H1 (cell line): ENCODE results near the gene MTURN. TPM values are rescaled to one million over a fixed set of nuclear protein-coding genes. Genes with fewer than 3 reads are reported as not detected.

Experiments
- CTCF ChIA-PET: fragments of 300-600 bp; sonication (Branson Sonifier 250); formaldehyde crosslinking; loops from one replicate; lab custom pipeline; 2021; ENCODE audit not compliant: partially characterized antibody; lab: Charles Lee
- POLR2A ChIA-PET: fragments of 300-600 bp; sonication (Branson Sonifier 250); formaldehyde crosslinking; loops from one replicate; lab custom pipeline; 2021; ENCODE audit warnings: inconsistent platforms; ENCODE audit not compliant: partially characterized antibody; lab: Charles Lee
- DNase-seq, 2 experiments: peaks; one replicate each; pipeline versions ENCODE4 v3.0.0 to v3.0.0-alpha.2; 2010 to 2022; ENCODE audit warnings: low spot score in 2 of 2, low read depth in 1 of 2, mixed read lengths in 1 of 2
- FAIRE-seq: peaks from 2 replicates; lab custom pipeline; 2011; peaks lifted over from hg19 to GRCh38; lab: Jason Lieb, UNC
- H2AFZ ChIP-seq: 2 replicates; pipeline ENCODE4 v1.8.1; 2012; ENCODE audit warnings: low read length, inconsistent platforms
- H2AK5ac ChIP-seq: 2 replicates; pipeline ENCODE4 v1.6.1; 2013; ENCODE audit warnings: low read depth, low read length
- H2BK120ac ChIP-seq: replicated peaks from 2 replicates; pipeline ENCODE3; 2013; ENCODE audit warnings: low read depth, low read length, inconsistent platforms
- H2BK12ac ChIP-seq: 2 replicates; pipeline ENCODE4 v1.6.1; 2013; ENCODE audit warnings: low read depth, low read length
- H2BK15ac ChIP-seq: 2 replicates; pipeline ENCODE4 v1.6.1; 2013; ENCODE audit warnings: low read length
- H2BK20ac ChIP-seq: 2 replicates; pipeline ENCODE4 v1.6.1; 2013; ENCODE audit warnings: low read length
- H2BK5ac ChIP-seq: 2 replicates; pipeline ENCODE4 v1.6.1; 2013; ENCODE audit warnings: low read depth, low read length
- H3K14ac ChIP-seq: 2 replicates; pipeline ENCODE4 v1.6.1; 2013; ENCODE audit warnings: inconsistent platforms; ENCODE audit not compliant: insufficient read length
- H3K18ac ChIP-seq: 2 replicates; pipeline ENCODE4 v1.6.1; 2013; ENCODE audit warnings: low read length; ENCODE audit errors: extremely low read depth
- H3K23ac ChIP-seq: 2 replicates; pipeline ENCODE4 v1.6.1; 2013; ENCODE audit warnings: inconsistent platforms; ENCODE audit not compliant: insufficient read length
- H3K23me2 ChIP-seq: 2 replicates; pipeline ENCODE4 v1.6.1; 2013; ENCODE audit warnings: low read depth, low read length
- H3K27ac ChIP-seq: 2 replicates; pipeline ENCODE4 v1.6.1; 2011; ENCODE audit warnings: low read depth, low read length, inconsistent platforms
- H3K27me3 ChIP-seq, 4 experiments: replicated peaks in 1 of 4; 1 replicate in 1 of 4; 2 replicates in 3 of 4; pipeline versions ENCODE4 v1.6.1 to v1.8.1; 2011 to 2013; ENCODE audit warnings: low read length in 3 of 4, mild to moderate bottlenecking in 3 of 4, inconsistent platforms in 2 of 4, mixed read lengths in 2 of 4, moderate library complexity in 1 of 4; ENCODE audit not compliant: control insufficient read depth in 3 of 4, insufficient read depth in 3 of 4; ENCODE audit errors: extremely low read depth in 1 of 4
- H3K36me3 ChIP-seq, 4 experiments: 2 replicates each; pipeline versions ENCODE4 v1.6.1 to v1.8.1; 2011 to 2013; ENCODE audit warnings: mild to moderate bottlenecking in 4 of 4, low read length in 3 of 4, moderate library complexity in 2 of 4, control low read depth in 1 of 4, inconsistent platforms in 1 of 4; ENCODE audit not compliant: insufficient read depth in 4 of 4, control insufficient read depth in 2 of 4
- H3K4ac ChIP-seq: replicated peaks from 2 replicates; pipeline ENCODE3; 2013; ENCODE audit warnings: low read length, low read depth, mixed read lengths, inconsistent platforms; ENCODE audit not compliant: insufficient read length
- H3K4me1 ChIP-seq, 4 experiments: replicated peaks in 1 of 4; 1 replicate in 1 of 4; 2 replicates in 3 of 4; pipeline versions ENCODE4 v1.6.1 to v1.8.1; 2011 to 2013; ENCODE audit warnings: low read length in 3 of 4, inconsistent platforms in 2 of 4, mixed read lengths in 1 of 4; ENCODE audit not compliant: insufficient read depth in 4 of 4, control insufficient read depth in 3 of 4
- H3K4me2 ChIP-seq, 2 experiments: 2 replicates each; pipeline versions ENCODE4 v1.6.1 to v1.8.1; 2011 to 2013; ENCODE audit warnings: low read depth in 2 of 2, low read length in 2 of 2, control low read depth in 1 of 2, inconsistent platforms in 1 of 2, mild to moderate bottlenecking in 1 of 2; ENCODE audit not compliant: insufficient read depth in 1 of 2
- H3K4me3 ChIP-seq, 4 experiments: fragments of 200-600, 300-600 bp in 1 of 4; sonication (generic), shearing (Covaris generic), sonication (Bioruptor Twin) in 1 of 4; 2 replicates each; pipeline versions ENCODE4 v1.5.1 to v1.8.1; 2011 to 2016; ENCODE audit warnings: low read length in 4 of 4, low read depth in 3 of 4, control low read depth in 2 of 4, inconsistent platforms in 2 of 4, mild to moderate bottlenecking in 2 of 4, mixed read lengths in 1 of 4, moderate library complexity in 1 of 4; ENCODE audit not compliant: insufficient read depth in 2 of 4; ENCODE audit errors: extremely low read depth in 1 of 4
- H3K56ac ChIP-seq: replicated peaks from 2 replicates; pipeline ENCODE3; 2013; ENCODE audit warnings: low read depth, mild to moderate bottlenecking, mixed read lengths, low read length, inconsistent platforms; ENCODE audit not compliant: insufficient read length
- H3K79me1 ChIP-seq: 2 replicates; pipeline ENCODE4 v1.6.1; 2013; ENCODE audit warnings: low read depth, low read length, control low read depth
- H3K79me2 ChIP-seq, 2 experiments: 2 replicates each; pipeline versions ENCODE4 v1.6.1 to v1.8.1; 2012 to 2013; ENCODE audit warnings: low read length in 2 of 2, mild to moderate bottlenecking in 2 of 2, inconsistent platforms in 1 of 2; ENCODE audit not compliant: insufficient read depth in 2 of 2, control insufficient read depth in 1 of 2
- H3K9ac ChIP-seq, 4 experiments: replicated peaks in 1 of 4; 1 replicate in 1 of 4; 2 replicates in 3 of 4; pipeline versions ENCODE4 v1.6.1 to v1.8.1; 2011 to 2013; ENCODE audit warnings: low read depth in 3 of 4, low read length in 3 of 4, control low read depth in 2 of 4, mild to moderate bottlenecking in 2 of 4, moderate library complexity in 2 of 4, inconsistent platforms in 1 of 4; ENCODE audit errors: extremely low read depth in 1 of 4
- H3K9me3 ChIP-seq, 2 experiments: 2 replicates each; pipeline versions ENCODE4 v1.6.1 to v1.8.1; 2012 to 2013; ENCODE audit warnings: mild to moderate bottlenecking in 2 of 2, moderate library complexity in 2 of 2, control low read depth in 1 of 2, inconsistent platforms in 1 of 2, low read depth in 1 of 2, low read length in 1 of 2, mixed read lengths in 1 of 2; ENCODE audit not compliant: insufficient read depth in 2 of 2
- H4K20me1 ChIP-seq, 2 experiments: replicated peaks in 1 of 2; 2 replicates each; pipeline versions ENCODE3 to v1.8.1; 2011 to 2013; ENCODE audit warnings: inconsistent platforms in 2 of 2, low read length in 2 of 2, mild to moderate bottlenecking in 1 of 2; ENCODE audit not compliant: insufficient read depth in 2 of 2, control insufficient read depth in 1 of 2
- H4K5ac ChIP-seq: 2 replicates; pipeline ENCODE4 v1.6.1; 2013; ENCODE audit warnings: low read length, low read depth, mixed read lengths, inconsistent platforms; ENCODE audit not compliant: insufficient read length
- H4K8ac ChIP-seq: 2 replicates; pipeline ENCODE4 v1.8.0; 2013; ENCODE audit warnings: mild to moderate bottlenecking, moderate library complexity, low read length, inconsistent platforms; ENCODE audit not compliant: insufficient read depth; ENCODE audit errors: extremely low read depth
- H4K91ac ChIP-seq: replicated peaks from 2 replicates; pipeline ENCODE3; 2013; ENCODE audit warnings: low read length, mixed read lengths, inconsistent platforms; ENCODE audit not compliant: insufficient read length
- BCL11A ChIP-seq, 2 experiments: IDR thresholded peaks; one replicate each; pipeline ENCODE4 v1.6.1; 2011; ENCODE audit warnings: low read depth in 2 of 2, low read length in 2 of 2, mild to moderate bottlenecking in 2 of 2
- JUND ChIP-seq: IDR thresholded peaks from 2 replicates; pipeline ENCODE4 v1.6.1; 2011; ENCODE audit warnings: mild to moderate bottlenecking, improper control_type of control experiment, low read length
- MAFK ChIP-seq: IDR thresholded peaks from 2 replicates; pipeline ENCODE4 v1.6.1; 2012; ENCODE audit warnings: low read depth, mild to moderate bottlenecking, improper control_type of control experiment, low read length
- WGBS, 2 experiments: shearing (Covaris generic) in 1 of 2; methylation state at CpG; one replicate each; pipeline versions ENCODE4 v1.1.6 to v1.1.7; 2013 to 2015; ENCODE audit warnings: low lambda C conversion rate in 2 of 2, mixed read lengths in 2 of 2, inconsistent platforms in 1 of 2, low coverage in 1 of 2, missing lambda C conversion rate in 1 of 2; ENCODE audit not compliant: insufficient replicate concordance in 2 of 2, insufficient coverage in 1 of 2, insufficient read length in 1 of 2; ENCODE audit errors: extremely low coverage in 1 of 2, missing lambda C conversion rate in 1 of 2; 5-methylcytosine and 5-hydroxymethylcytosine counted together
- polyA plus RNA-seq, 7 experiments: library from polyadenylated mRNA; depleted of rRNA in 3 of 7; stranded (reverse) in 5 of 7; unstranded in 2 of 7; fragments of >200 nt in 5 of 7; fragments of 200-250 nt in 2 of 7; gene quantifications; 1 replicate in 5 of 7; 2 replicates in 1 of 7; 4 replicates in 1 of 7; pipeline versions ENCODE4 v1.2.1 to v1.2.3, GENCODE V29; 2011 to 2013; ENCODE audit warnings: missing spikeins in 2 of 7, mixed read lengths in 2 of 7
- total RNA-seq: library from RNA; stranded (reverse); fragmentation: NEBNext Ultra II Directional; extraction: Animal tissue kit (Norgen Biotek cat#: 25700); gene quantifications from 2 replicates; pipeline ENCODE4 v1.2.1, GENCODE V29; 2021
- TF ChIP-seq, protein P1 (sequence below), 3 experiments: IDR thresholded peaks; 1 replicate in 2 of 3; 2 replicates in 1 of 3; pipeline versions ENCODE4 v1.5.1 to v1.6.1; 2011; ENCODE audit warnings: low read length in 3 of 3, mild to moderate bottlenecking in 3 of 3, inconsistent platforms in 2 of 3, low read depth in 1 of 3, moderate library complexity in 1 of 3; ENCODE audit not compliant: insufficient read depth in 1 of 3; ENCODE audit errors: control extremely low read depth in 1 of 3

MTURN gene
- total and polyA plus RNA-seq, 2 of the 8 experiments (the other 6 are each of a cell fraction or from before 2014, with no cell fraction given): 2.6 to 5.8 TPM

- Histone ChIP-seq H2BK15ac (no peak overlapping the region), H3K18ac (no peak overlapping the region), H2BK120ac (no peak overlapping the region), H4K20me1 (no peaks in the 10 kb centered on the region), H4K5ac (no peak overlapping the region), H4K8ac (no peak overlapping the region), H3K27ac (no peak overlapping the region), H3K36me3 (no peaks in the 10 kb centered on the region), H3K79me2 (no peaks in the 10 kb centered on the region), H3K9ac (no peak overlapping the region), H3K56ac (no peak overlapping the region), H3K4me2 (no peak overlapping the region), H3K4me3 (no peak overlapping the region), H3K4ac (no peak overlapping the region), H3K14ac (no peak overlapping the region), H4K91ac (no peak overlapping the region), H2BK12ac (no peak overlapping the region), H2BK20ac (no peak overlapping the region), H3K23ac (no peak overlapping the region), H3K4me1 (peaks cover 0 to 4% (median 0%) of the 10 kb centered on the region in 4 experiments; a peak in 2 of 7 replicates), H3K9me3 (peaks cover 10 to 11% of the 10 kb centered on the region in 2 experiments), H3K23me2 (no peaks in the 10 kb centered on the region), H3K27me3 (no peaks in the 10 kb centered on the region), H3K79me1 (no peaks in the 10 kb centered on the region), H2BK5ac (no peak overlapping the region), H2AFZ (no peak overlapping the region), H2AK5ac (no peak overlapping the region)
- ChIA-PET POLR2A (no interaction called here), CTCF (interaction anchor here (0.6 to 4.4 kb wide), 12 partner anchors 11 to 381 kb away, joined by 3 to 22 read pairs (median 3); no protein-coding TSS in a partner anchor)
- DNase-seq (no peak), FAIRE-seq (no peak)
- 84% methylated on average over 2 of the region's 2 CpGs; no CpG with 5 or more reads in 1 of the 2 experiments for WGBS, 2 experiments
- TF ChIP-seq BCL11A (IDR thresholded peaks at IDR 0.05; ENCODE audit: low read depth in 2 of 2, low read length in 2 of 2) (no peak), JUND (no peak), MAFK (no peak)
- TF ChIP-seq, protein P1, sequence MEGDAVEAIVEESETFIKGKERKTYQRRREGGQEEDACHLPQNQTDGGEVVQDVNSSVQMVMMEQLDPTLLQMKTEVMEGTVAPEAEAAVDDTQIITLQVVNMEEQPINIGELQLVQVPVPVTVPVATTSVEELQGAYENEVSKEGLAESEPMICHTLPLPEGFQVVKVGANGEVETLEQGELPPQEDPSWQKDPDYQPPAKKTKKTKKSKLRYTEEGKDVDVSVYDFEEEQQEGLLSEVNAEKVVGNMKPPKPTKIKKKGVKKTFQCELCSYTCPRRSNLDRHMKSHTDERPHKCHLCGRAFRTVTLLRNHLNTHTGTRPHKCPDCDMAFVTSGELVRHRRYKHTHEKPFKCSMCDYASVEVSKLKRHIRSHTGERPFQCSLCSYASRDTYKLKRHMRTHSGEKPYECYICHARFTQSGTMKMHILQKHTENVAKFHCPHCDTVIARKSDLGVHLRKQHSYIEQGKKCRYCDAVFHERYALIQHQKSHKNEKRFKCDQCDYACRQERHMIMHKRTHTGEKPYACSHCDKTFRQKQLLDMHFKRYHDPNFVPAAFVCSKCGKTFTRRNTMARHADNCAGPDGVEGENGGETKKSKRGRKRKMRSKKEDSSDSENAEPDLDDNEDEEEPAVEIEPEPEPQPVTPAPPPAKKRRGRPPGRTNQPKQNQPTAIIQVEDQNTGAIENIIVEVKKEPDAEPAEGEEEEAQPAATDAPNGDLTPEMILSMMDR (IDR thresholded peaks at IDR 0.05; ENCODE audit: control extremely low read depth in 1 of 3, insufficient read depth in 1 of 3, low read depth in 1 of 3, low read length in 3 of 3): no peak
These were observed 48.0 kb downstream of the MTURN start for GRCh38 chr7:30182814-30183213.
